ENCODE results near the gene SYT11. TPM values are rescaled to one million over a fixed set of nuclear protein-coding genes. Genes with fewer than 3 reads are reported as not detected.
"Not testable (repeated sequence)": the region's sequence is repeated elsewhere in the genome, so short reads cannot be mapped to it uniquely, and the experiment has no call there.

SYT11 gene
- total and polyA plus RNA-seq, 4 donors: 0.91 to 22.4 (median 8.1) TPM

GRCh38 chr1:155919801-155920200 lies 60.4 kb downstream of the SYT11 start:
- DNase-seq (no peak), ATAC-seq (ENCODE audit: insufficient read depth, low FRiP score) (no peak)
- no peaks in the 10 kb centered on the region for H3K4me1 ChIP-seq (ENCODE audit: control insufficient read depth in 5 of 5, insufficient read depth in 5 of 5, low read length in 5 of 5)
- no peaks in the 10 kb centered on the region for H3K27me3 ChIP-seq (ENCODE audit: control insufficient read depth in 3 of 3, insufficient read depth in 3 of 3, low read length in 2 of 3)
- H3K27ac ChIP-seq (ENCODE audit: low read depth in 1 of 2, low read length in 1 of 2): no peak overlapping the region
- no peaks in the 10 kb centered on the region for H3K9me3 ChIP-seq (ENCODE audit: control insufficient read depth in 4 of 4, insufficient read depth in 3 of 4, low read length in 3 of 4)
- WGBS, 2 donors: 96 to 98% methylated on average over 2 of the region's 2 CpGs
- no peak for TF ChIP-seq CTCF (IDR thresholded peaks at IDR 0.05; ENCODE audit: control extremely low read depth, extremely low read depth)
- no peak overlapping the region for H3K4me3 ChIP-seq
- no peak overlapping the region for H3K9ac ChIP-seq (ENCODE audit: insufficient read depth in 1 of 2, low read length in 2 of 2)
- H3K36me3 ChIP-seq (ENCODE audit: control insufficient read depth in 4 of 4, insufficient read depth in 4 of 4, low read length in 4 of 4): peaks cover 47 to 69% (median 53%) of the 10 kb centered on the region in 4 donors

GRCh38 chr1:155920717-155921116 lies 61.4 kb downstream of the SYT11 start:
- no peak for TF ChIP-seq CTCF (IDR thresholded peaks at IDR 0.05; ENCODE audit: control extremely low read depth, extremely low read depth)
- H3K36me3 ChIP-seq (ENCODE audit: control insufficient read depth in 4 of 4, insufficient read depth in 4 of 4, low read length in 4 of 4): peaks cover 52 to 70% (median 55%) of the 10 kb centered on the region in 4 donors
- no peaks in the 10 kb centered on the region for H3K9me3 ChIP-seq (ENCODE audit: control insufficient read depth in 4 of 4, insufficient read depth in 3 of 4, low read length in 3 of 4)
- H3K27ac ChIP-seq (ENCODE audit: low read depth in 1 of 2, low read length in 1 of 2): no peak overlapping the region
- ATAC-seq (ENCODE audit: insufficient read depth, low FRiP score) (no peak), DNase-seq (no peak)
- H3K4me1 ChIP-seq (ENCODE audit: control insufficient read depth in 5 of 5, insufficient read depth in 5 of 5, low read length in 5 of 5): no peaks in the 10 kb centered on the region
- H3K27me3 ChIP-seq (ENCODE audit: control insufficient read depth in 3 of 3, insufficient read depth in 3 of 3, low read length in 2 of 3): no peaks in the 10 kb centered on the region
- H3K9ac ChIP-seq (ENCODE audit: insufficient read depth in 1 of 2, low read length in 2 of 2): no peak overlapping the region
- H3K4me3 ChIP-seq: no peak overlapping the region
- WGBS, 2 donors: 94 to 95% methylated on average over 3 of the region's 3 CpGs

- no peak for DNase-seq
- no peak for ATAC-seq (ENCODE audit: insufficient read depth, low FRiP score)
- H3K9ac ChIP-seq (ENCODE audit: insufficient read depth in 1 of 2, low read length in 2 of 2): no peak overlapping the region
- TF ChIP-seq CTCF (IDR thresholded peaks at IDR 0.05; ENCODE audit: control extremely low read depth, extremely low read depth): no peak
- peaks cover 43 to 60% (median 50%) of the 10 kb centered on the region in 4 donors for H3K36me3 ChIP-seq (ENCODE audit: control insufficient read depth in 4 of 4, insufficient read depth in 4 of 4, low read length in 4 of 4)
- H3K4me3 ChIP-seq: no peak overlapping the region
- no peaks in the 10 kb centered on the region for H3K27me3 ChIP-seq (ENCODE audit: control insufficient read depth in 3 of 3, insufficient read depth in 3 of 3, low read length in 2 of 3)
- no peaks in the 10 kb centered on the region for H3K9me3 ChIP-seq (ENCODE audit: control insufficient read depth in 4 of 4, insufficient read depth in 3 of 4, low read length in 3 of 4)
- H3K27ac ChIP-seq (ENCODE audit: low read depth in 1 of 2, low read length in 1 of 2): no peak overlapping the region
- 95 to 99% methylated on average over 2 of the region's 2 CpGs for WGBS, 2 donors
- H3K4me1 ChIP-seq (ENCODE audit: control insufficient read depth in 5 of 5, insufficient read depth in 5 of 5, low read length in 5 of 5): no peaks in the 10 kb centered on the region
These were observed 66.1 kb downstream of the SYT11 start for GRCh38 chr1:155925506-155925905.

- no peak for TF ChIP-seq CTCF (IDR thresholded peaks at IDR 0.05; ENCODE audit: control extremely low read depth, extremely low read depth)
- DNase-seq (no peak), ATAC-seq (ENCODE audit: insufficient read depth, low FRiP score) (no peak)
- Histone ChIP-seq H3K36me3 (ENCODE audit: control insufficient read depth in 4 of 4, insufficient read depth in 4 of 4, low read length in 4 of 4) (peaks cover 27 to 57% (median 42%) of the 10 kb centered on the region in 4 donors), H3K27ac (ENCODE audit: low read depth in 1 of 2, low read length in 1 of 2) (no peak overlapping the region), H3K4me3 (no peak overlapping the region), H3K4me1 (ENCODE audit: control insufficient read depth in 5 of 5, insufficient read depth in 5 of 5, low read length in 5 of 5) (peaks cover 6 to 27% (median 9%) of the 10 kb centered on the region in 5 donors), H3K9ac (ENCODE audit: insufficient read depth in 1 of 2, low read length in 2 of 2) (no peak overlapping the region), H3K27me3 (ENCODE audit: control insufficient read depth in 3 of 3, insufficient read depth in 3 of 3, low read length in 2 of 3) (no peaks in the 10 kb centered on the region), H3K9me3 (ENCODE audit: control insufficient read depth in 4 of 4, insufficient read depth in 3 of 4, low read length in 3 of 4) (no peaks in the 10 kb centered on the region)
- WGBS, 2 donors: 72 to 84% methylated on average over 5 of the region's 5 CpGs
These were observed 69.7 kb downstream of the SYT11 start for GRCh38 chr1:155929057-155929456.

GRCh38 chr1:155930725-155931124 lies 71.4 kb downstream of the SYT11 start:
- not testable (repeated sequence) for H3K27ac ChIP-seq (ENCODE audit: low read depth in 1 of 2, low read length in 1 of 2); H3K27me3 ChIP-seq (ENCODE audit: control insufficient read depth in 3 of 3, insufficient read depth in 3 of 3, low read length in 2 of 3); H3K9ac ChIP-seq (ENCODE audit: insufficient read depth in 1 of 2, low read length in 2 of 2); ATAC-seq (ENCODE audit: insufficient read depth, low FRiP score); DNase-seq; H3K4me3 ChIP-seq; H3K9me3 ChIP-seq (ENCODE audit: control insufficient read depth in 4 of 4, insufficient read depth in 3 of 4, low read length in 3 of 4)
- H3K4me1 ChIP-seq (ENCODE audit: control insufficient read depth in 5 of 5, insufficient read depth in 5 of 5, low read length in 5 of 5): peaks cover 6 to 31% (median 9%) of the 10 kb centered on the region in 5 donors
- 73 to 84% methylated on average over 10 of the region's 10 CpGs for WGBS, 2 donors
- peaks cover 20 to 44% (median 30%) of the 10 kb centered on the region in 4 donors for H3K36me3 ChIP-seq (ENCODE audit: control insufficient read depth in 4 of 4, insufficient read depth in 4 of 4, low read length in 4 of 4)

All from lung (tissue), 12 donors.